ENCODE measurements around the gene FAM107B. TPM values are rescaled to one million over a fixed set of nuclear protein-coding genes. Genes with fewer than 3 reads are reported as not detected.
A peak's percentile ranks its signal among the peaks of the same experiment; 100 is the strongest.

Gene FAM107B
- total RNA-seq, 1 donor = 17.7 TPM

GRCh38 chr10:14740684-14741247 lies 33.9 kb downstream of the FAM107B start:
- DNase-seq (ENCODE audit: low read depth) = no peak
- no peak overlapping the region for H3K4me3 ChIP-seq (ENCODE audit: low read depth, low read length)
- TF ChIP-seq, protein P1, sequence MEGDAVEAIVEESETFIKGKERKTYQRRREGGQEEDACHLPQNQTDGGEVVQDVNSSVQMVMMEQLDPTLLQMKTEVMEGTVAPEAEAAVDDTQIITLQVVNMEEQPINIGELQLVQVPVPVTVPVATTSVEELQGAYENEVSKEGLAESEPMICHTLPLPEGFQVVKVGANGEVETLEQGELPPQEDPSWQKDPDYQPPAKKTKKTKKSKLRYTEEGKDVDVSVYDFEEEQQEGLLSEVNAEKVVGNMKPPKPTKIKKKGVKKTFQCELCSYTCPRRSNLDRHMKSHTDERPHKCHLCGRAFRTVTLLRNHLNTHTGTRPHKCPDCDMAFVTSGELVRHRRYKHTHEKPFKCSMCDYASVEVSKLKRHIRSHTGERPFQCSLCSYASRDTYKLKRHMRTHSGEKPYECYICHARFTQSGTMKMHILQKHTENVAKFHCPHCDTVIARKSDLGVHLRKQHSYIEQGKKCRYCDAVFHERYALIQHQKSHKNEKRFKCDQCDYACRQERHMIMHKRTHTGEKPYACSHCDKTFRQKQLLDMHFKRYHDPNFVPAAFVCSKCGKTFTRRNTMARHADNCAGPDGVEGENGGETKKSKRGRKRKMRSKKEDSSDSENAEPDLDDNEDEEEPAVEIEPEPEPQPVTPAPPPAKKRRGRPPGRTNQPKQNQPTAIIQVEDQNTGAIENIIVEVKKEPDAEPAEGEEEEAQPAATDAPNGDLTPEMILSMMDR (IDR thresholded peaks at IDR 0.05; ENCODE audit: insufficient read depth, low read depth, low read length) = no peak

- no peak for DNase-seq (ENCODE audit: low read depth)
Measured at GRCh38 chr10:14737808-14738545, 36.7 kb downstream of the FAM107B start.

GRCh38 chr10:14736600-14737081 lies 38.1 kb downstream of the FAM107B start:
- no peak overlapping the region for H3K4me3 ChIP-seq (ENCODE audit: low read depth, low read length)
- TF ChIP-seq, protein P1 (IDR thresholded peaks at IDR 0.05; ENCODE audit: insufficient read depth, low read depth, low read length) = no peak
- DNase-seq (ENCODE audit: low read depth) = peak; percentile 55

More at GRCh38 chr10:14737808-14738545, 36.7 kb downstream of the FAM107B start:
- H3K4me3 ChIP-seq (ENCODE audit: low read depth, low read length) = no peak overlapping the region
- TF ChIP-seq, protein P1 (IDR thresholded peaks at IDR 0.05; ENCODE audit: insufficient read depth, low read depth, low read length) = no peak

DNA sequence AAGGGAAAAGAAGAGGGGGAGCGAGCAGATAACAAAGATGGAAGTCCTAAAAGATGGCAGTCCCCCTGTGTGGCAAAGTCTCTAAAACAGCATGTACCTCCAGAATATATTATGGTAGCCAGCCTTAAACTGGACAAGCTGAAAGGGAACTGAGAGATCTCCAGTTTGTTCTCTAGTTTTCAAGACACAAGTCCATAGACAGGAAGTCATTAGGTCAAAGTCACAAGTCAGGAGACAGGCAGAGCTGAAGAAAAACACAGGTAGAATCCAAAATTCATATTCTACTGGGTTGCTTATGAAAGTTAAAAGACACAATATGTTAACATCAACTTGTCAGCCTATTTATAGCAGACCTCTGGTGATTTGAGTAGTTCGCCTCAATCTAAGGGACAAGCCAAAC lies 38.7 kb downstream of the FAM107B start:
- no peak for DNase-seq (ENCODE audit: low read depth)
- TF ChIP-seq, protein P1 (IDR thresholded peaks at IDR 0.05; ENCODE audit: insufficient read depth, low read depth, low read length) = no peak
- H3K4me3 ChIP-seq (ENCODE audit: low read depth, low read length) = no peak overlapping the region

- DNase-seq (ENCODE audit: low read depth) = no peak
- H3K4me3 ChIP-seq (ENCODE audit: low read depth, low read length) = no peak overlapping the region
- TF ChIP-seq, protein P1 (IDR thresholded peaks at IDR 0.05; ENCODE audit: insufficient read depth, low read depth, low read length) = no peak
Measured at GRCh38 chr10:14731875-14732512, 42.7 kb downstream of the FAM107B start.

DNA sequence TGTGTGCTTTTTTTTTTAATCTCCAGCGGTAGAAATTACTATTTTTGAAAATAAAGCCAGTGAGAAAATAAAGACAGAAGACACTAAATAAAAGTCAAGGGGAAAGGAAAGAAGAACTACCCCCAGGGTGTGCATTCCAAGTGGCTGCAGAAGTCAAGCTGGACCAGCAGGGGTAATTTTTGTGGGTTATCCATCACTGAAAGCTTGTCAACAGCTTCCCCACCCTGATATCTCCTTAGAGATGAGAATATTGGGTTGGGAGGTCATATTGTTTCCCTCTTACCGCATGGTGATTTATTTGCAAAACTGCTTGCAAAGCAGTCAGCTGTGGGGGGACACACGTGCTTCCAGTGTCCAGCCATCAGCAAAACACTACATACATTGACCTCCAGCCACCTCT lies 46.4 kb downstream of the FAM107B start:
- TF ChIP-seq, protein P1 (IDR thresholded peaks at IDR 0.05; ENCODE audit: insufficient read depth, low read depth, low read length) = no peak
- no peak for DNase-seq (ENCODE audit: low read depth)
- no peak overlapping the region for H3K4me3 ChIP-seq (ENCODE audit: low read depth, low read length)
